Epithelial cell of esophagus (primary cell): ENCODE measurements around the gene RASGRF2.

Experiments used
- DNase-seq: peaks from one replicate; pipeline ENCODE4 v3.0.0; 2010; ENCODE audit warnings: low read depth
- H3K4me3 ChIP-seq: 2 replicates; pipeline ENCODE4 v1.5.1; 2011; ENCODE audit warnings: mild to moderate bottlenecking, low read length, control low read depth
- CTCF ChIP-seq: IDR thresholded peaks from 2 replicates; pipeline ENCODE4 v1.5.1; 2011; ENCODE audit warnings: low read depth, mild to moderate bottlenecking, low read length, control low read depth, inconsistent platforms; ENCODE audit not compliant: insufficient read depth; ENCODE audit errors: missing control alignments

Gene RASGRF2

DNA sequence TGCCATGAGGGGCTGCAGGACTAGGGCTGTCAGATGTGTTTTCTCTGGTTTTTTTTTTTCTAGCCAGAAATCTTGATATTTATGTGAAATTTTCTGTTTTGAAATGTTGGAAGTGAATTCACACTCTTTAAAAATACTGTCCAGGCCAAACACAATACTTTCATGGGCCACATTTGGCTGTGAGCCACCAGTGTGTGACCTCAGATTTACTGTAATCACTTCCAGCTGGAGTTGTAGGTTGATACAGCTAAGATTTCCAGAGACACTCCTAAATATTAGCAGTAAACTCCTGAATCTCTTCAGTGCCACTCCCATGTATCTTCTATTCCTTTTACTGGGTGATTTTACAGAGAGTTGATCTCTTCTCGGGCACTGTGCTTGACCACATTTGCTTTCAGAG, 180.8 kb downstream of the RASGRF2 start:
- no peak overlapping the region for H3K4me3 ChIP-seq
- no peak for DNase-seq
- TF ChIP-seq CTCF = no peak

- DNase-seq = no peak
- H3K4me3 ChIP-seq = no peak overlapping the region
- TF ChIP-seq CTCF = no peak
Measured at GRCh38 chr5:81142108-81142507, 181.9 kb downstream of the RASGRF2 start.

GRCh38 chr5:81145329-81145935, 185.3 kb downstream of the RASGRF2 start:
- H3K4me3 ChIP-seq = no peak overlapping the region
- no peak for DNase-seq
- no peak for TF ChIP-seq CTCF

DNA sequence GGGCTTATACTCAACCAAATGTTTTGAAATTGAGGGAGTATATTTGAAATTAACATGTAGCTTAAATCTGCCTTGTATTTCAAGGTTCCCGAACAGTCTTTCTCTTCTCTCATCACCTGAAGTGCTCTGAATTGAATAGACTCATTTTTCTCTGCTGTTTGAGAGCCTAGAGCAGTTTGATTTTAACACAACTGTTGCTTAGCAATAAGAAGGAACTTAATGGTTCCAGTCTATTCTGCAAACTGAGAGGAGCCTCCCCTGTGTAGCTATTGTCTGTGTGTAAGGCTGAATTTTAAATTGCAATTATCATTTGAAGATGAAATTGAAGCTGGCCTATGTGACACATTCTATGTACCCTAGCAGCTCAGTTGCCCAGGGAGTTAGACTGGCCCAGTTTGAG, 185.9 kb downstream of the RASGRF2 start:
- H3K4me3 ChIP-seq = no peak overlapping the region
- DNase-seq = no peak
- no peak for TF ChIP-seq CTCF

DNA sequence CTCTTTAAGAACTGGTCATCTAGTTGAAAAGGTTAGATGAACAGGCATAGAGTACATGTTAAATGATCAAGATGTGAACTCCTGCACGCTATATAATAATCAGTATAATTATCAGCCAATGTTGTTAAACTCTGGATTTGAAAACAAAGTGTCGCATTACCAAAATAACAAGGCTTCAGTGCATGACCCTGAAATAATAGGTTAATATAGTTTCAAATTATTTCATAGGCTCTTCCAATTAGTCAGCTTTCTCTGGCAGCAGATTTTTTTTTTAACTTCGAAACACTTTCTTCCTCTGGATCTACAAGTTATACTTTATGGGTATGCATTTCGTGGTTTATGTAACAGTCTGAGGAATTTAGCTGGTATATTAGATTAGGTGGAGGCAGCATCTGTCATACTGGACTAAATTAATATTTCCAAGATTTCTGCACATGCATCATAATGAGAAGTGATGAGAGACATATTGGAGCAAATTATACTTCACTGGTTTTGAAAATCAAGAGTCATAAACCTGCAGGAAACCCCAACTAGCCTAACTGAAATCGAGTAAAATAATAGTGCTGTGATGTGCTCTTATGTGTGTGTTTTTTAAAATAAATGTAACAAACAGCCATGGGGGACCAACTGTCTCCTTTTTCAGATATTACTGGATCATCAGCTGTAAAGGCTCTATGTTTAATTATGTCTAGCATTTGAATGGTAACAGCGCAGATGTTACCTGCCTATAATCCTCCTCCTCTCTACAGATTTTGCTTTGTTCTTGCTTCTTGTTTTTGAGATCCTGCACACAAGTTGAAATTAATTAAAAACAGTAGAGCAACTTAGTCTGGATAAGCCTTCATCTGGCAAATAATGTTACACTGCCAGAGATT, 187.1 kb downstream of the RASGRF2 start:
- H3K4me3 ChIP-seq = no peak overlapping the region
- no peak for DNase-seq
- TF ChIP-seq CTCF = no peak

DNA sequence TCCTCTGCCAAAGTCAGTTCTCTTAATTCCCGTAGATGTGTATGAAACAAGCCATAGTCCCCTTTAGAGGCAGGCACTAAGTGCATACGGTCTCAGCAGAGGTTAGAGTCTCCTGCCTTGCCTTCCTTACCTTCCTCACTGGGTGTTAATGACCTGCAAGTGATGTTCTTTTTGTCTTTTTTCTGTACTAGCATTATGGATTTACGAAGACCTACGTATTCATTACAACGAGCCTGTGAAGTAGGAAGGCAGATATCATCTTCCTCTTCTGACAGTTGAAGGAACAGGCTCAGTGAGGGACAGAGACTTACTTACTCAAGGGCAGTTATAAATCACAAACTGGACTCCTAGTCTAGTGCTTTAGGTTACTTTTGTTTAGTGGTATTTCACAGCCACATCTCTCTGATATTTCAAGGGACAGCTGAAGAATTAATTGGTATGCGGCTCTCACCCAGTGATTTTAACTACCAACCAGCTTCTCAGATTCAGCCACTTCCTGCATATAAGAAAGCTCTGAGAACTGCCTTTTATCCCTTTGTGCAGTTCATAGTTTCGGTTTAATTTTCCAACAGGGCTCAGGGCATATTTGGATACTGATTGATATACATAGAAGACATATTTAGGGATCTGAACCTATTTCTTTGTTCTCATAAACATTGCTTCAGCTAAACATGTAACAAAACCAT, 187.9 kb downstream of the RASGRF2 start:
- TF ChIP-seq CTCF = no peak
- no peak for DNase-seq
- H3K4me3 ChIP-seq = no peak overlapping the region

DNA sequence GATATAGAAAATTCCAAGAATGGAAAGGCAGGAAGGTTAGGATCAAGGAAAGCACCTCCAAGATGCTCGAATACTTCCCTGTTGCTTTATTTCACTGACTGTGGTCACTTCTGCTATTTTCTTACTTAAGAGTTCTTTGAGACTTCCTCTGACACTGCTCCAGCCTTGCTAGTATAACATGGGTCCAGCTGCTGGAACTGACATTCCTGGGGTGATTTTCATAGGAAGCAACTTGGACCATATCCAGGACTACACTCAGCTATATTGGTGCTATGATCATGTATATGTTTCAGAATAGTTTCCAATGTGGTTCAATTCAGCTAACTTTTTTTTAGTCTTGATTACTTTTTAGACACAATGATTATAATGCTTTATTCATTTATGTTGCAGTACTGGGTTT, 191.4 kb downstream of the RASGRF2 start:
- H3K4me3 ChIP-seq = no peak overlapping the region
- TF ChIP-seq CTCF = no peak
- DNase-seq = peak; percentile 35
